Measurements from ENCODE around the gene WSB1. TPM values are rescaled to one million over a fixed set of nuclear protein-coding genes. Genes with fewer than 3 reads are reported as not detected.
"Not testable (repeated sequence)": the region's sequence is repeated elsewhere in the genome, so short reads cannot be mapped to it uniquely, and the experiment has no call there.

The WSB1 gene
- total RNA-seq, 1 experiment from 2014 or later: 55.6 TPM

DNA sequence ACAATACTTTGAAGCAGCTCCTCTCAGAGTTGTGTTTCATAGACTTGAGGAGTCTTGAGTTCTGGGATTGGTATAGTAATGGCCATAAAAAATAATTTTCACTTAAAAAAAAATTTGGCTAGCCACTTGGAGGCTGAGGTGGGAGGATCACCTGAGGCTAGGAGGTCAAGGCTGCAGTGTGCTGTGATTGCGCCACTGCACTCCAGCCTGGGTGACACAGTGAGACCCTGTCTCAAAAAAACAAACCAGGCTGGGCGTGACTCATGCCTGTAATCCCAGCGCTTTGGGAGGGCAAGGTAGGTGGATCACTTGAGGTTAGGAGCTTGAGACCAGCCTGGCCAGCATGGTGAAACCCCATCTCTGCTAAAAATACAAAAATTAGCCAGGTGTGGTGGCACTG, 14.8 kb upstream of the WSB1 start:
- DNase-seq (ENCODE audit: low read depth): not testable (repeated sequence)

DNA sequence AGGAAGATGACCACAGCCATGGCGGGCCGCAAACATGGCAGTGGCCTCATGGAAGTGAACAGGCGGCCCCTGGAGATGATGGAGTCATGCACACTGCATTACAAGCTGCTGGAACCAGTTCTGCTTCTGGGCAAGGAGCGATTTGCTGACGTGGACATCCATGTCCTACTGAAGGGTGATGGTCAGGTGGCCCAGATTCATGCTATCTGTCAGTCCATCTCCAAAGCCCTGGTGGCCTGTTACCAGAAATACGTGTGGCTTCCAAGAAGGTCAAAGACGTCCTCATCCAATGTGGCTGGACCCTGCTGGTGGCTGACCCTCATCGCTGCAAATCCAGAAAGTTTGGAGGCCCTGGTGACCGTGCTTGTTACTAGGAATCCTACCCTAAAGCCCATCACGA, 13.4 kb upstream of the WSB1 start:
- DNase-seq (ENCODE audit: low read depth): no peak

DNA sequence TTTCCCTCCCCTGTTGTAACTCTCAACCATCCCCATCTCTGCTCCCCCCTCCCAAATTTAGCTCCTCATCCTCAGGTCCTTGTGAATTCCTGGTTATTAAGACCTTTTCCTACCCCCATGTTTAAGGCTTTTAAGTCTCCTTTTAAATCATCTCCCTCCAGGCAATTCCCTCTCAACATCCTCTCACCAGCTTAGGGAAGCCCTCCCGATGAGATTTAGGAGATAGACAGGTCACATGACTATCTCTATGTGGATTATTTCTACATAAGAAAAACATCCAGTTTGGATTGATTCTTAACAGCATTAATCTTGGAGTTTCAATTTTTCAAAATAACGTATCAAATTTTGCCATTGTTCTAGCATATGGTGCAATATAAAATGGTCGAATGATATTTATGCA, 12.5 kb upstream of the WSB1 start:
- DNase-seq (ENCODE audit: low read depth): no peak

- no peak for DNase-seq (ENCODE audit: low read depth)
These were observed 11.8 kb upstream of the WSB1 start for GRCh38 chr17:27282054-27282551.

DNA sequence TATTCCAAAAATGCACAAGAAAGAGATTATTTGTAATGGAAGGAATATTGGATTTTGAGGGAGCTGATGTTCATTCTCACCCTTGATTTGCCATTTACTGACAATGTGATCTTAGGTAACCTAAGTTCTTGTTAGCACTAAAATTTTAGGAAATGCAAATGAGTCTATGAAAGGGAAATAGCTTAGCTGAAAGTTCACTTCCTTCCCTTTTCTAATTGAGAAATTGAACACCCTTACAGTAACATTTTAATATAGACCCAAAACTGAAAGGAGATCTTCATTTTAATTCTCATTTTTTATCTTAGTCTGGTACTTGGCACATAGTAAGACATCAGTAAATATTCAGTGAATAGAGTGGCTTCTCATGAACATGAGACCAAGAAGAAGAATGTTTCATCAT, 10.9 kb upstream of the WSB1 start:
- no peak for DNase-seq (ENCODE audit: low read depth)

GRCh38 chr17:27283751-27284150, 10.2 kb upstream of the WSB1 start:
- no peak for DNase-seq (ENCODE audit: low read depth)

GRCh38 chr17:27284811-27285415, 9.0 kb upstream of the WSB1 start:
- no peak for DNase-seq (ENCODE audit: low read depth)

GRCh38 chr17:27285516-27285915, 8.4 kb upstream of the WSB1 start:
- DNase-seq (ENCODE audit: low read depth): no peak

DNA sequence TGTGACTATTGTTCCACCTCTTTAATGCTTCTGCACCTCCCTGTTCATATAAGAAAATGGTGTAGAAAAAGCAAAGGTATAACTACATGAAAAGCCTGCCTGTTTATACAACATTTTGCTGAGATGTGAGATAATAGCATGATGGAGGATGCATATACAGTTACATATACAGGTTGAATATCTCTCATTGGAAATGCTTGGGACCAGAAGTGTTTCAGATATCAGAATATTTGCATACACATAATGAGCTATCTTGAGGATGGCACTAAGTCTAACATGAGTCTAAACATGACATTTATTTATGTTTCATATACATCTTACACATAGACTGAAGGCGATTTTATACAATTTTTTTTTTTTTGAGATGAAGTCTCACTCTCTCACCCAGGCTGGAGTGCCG, 5.7 kb upstream of the WSB1 start:
- DNase-seq (ENCODE audit: low read depth): no peak

DNA sequence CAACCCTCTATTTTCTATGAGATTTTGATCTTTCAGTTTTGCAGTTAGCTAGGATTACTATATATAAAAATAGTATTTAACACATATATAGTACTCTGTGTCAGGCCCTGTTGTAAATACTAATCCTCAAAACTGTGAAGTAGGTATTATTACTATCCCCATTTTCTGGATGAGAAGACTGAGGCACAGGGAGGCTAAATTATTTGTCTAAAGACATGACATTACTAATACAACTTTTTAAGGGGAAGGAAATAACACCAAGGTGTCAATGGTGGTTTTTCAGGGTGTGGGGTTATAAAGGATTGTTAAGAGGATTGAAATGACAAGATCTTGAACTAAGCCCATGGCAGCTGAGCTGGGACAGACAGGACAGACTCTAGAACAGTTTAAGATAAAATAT, 4.1 kb upstream of the WSB1 start:
- no peak for DNase-seq (ENCODE audit: low read depth)

DNA sequence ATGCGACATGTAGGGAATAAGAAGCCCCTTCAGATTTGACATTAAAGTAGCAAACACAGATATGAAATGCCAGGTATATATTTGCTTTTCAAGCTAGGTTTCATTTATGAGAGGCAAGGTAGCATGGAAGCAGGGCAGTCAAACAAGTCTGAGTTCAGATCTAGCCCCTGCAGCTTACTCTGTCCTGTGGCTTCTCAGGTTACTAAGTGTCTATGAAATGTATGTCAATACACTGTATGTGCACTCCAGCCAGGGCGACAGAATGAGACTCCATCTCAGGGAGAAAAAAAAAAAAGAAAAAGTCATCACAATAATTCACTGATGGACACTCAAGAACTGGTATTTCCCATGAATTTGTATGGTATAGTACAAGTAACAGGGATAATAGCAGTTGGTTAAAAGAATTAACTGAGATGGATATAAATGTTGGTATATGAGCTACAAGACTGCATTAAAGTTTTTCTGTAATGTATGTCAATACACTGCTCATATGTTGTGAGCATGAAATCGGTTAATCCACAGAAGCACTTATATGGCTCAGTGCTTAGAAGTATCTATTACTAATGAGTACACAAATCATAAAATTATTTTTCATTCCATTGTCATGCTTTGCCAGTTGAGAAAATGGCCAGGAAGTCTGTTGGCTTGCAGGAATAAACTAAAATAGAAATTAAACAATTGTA, 2.9 kb upstream of the WSB1 start:
- no peak for DNase-seq (ENCODE audit: low read depth)

DNA sequence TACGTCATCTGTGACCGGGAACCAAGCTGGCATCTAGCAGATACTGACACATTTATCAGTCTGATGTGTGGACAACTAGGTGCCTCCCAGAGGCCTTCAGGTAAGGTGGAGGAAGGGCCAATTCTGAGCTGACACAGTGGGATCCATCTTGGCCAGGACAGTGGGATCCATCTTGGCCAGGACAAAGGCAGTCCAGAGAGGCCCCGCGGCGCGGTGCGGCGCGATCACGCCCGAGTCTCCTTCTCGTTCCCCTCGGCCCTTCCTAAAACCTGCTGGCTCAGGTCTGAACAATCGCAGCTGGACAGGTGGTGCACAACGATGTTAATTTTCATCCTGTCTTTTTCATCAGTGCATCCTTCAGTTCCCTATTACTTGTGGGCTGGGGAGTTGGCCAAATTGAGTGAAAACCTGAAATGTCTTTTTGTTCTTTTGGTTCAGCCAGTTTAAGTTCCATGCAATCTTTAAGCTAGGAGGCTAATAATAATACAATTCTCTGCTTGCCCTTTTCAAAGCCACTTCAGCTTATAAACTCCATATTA, 486 bp upstream of the WSB1 start:
- peak; percentile 6 for DNase-seq (ENCODE audit: low read depth)

DNA sequence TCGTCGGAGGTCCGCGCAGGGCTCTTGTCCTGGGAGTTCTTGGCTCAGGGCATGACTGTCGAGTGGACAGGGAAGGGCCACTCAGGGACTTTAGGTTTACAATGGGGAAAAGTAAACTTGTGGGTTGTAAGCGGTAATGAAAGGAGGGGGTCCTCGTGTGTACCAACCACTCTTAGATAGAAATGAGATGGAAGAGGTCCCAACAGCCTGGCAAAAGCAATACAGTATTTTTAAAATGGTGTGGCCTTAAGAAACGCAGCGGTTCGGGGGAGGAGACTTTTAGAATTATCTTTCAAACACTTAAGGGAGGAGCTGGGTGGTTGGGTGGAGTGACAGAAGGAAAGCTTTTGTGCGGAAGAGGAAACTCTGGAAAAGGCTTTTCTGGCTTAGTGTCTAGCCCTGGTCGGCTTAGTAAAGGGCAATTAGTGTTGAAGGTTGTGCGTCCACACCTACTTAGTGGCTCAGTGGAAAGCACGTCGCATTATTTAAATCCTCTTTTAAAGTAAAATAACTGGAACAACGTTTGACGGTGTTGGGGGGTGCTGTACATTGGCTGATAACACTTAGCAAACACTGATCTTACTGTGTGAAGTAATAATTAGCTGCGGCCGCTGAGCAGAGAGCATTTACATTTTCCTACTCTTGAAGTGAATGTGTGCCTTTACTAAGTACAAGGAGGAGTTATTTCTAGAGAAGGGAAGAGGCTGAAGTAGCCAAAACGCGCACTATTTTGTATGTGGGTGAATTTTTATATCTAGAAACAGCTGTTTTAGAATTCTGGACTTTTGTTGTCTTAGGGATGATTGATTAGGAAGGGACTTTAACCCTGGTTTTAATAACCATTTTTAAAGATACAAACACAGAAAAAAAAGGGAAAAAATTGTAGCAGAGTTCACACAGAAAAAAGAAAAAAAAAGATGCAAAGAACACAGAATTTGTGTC, 1.0 kb downstream of the WSB1 start:
- peak; percentile 79 for DNase-seq (ENCODE audit: low read depth)

DNA sequence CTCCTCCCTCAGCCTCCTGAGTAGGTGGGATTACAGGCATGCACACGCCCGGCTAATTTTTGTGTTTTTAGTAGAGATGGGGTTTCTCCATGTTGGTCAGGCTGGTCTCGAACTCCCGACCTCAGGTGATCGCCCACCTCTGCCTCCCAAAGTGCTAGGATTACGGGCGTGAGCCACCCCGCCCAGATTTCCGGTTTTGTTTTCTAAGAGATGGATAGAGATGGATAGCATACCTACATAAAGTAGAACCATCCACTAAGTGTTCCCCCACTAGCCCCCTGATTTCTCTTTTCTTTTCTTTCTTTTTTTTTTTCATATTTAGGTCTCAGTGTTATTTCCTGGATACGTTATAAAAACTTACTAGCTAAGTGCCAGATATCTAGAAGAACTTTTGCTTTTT, 2.0 kb downstream of the WSB1 start:
- DNase-seq (ENCODE audit: low read depth): no peak

DNA sequence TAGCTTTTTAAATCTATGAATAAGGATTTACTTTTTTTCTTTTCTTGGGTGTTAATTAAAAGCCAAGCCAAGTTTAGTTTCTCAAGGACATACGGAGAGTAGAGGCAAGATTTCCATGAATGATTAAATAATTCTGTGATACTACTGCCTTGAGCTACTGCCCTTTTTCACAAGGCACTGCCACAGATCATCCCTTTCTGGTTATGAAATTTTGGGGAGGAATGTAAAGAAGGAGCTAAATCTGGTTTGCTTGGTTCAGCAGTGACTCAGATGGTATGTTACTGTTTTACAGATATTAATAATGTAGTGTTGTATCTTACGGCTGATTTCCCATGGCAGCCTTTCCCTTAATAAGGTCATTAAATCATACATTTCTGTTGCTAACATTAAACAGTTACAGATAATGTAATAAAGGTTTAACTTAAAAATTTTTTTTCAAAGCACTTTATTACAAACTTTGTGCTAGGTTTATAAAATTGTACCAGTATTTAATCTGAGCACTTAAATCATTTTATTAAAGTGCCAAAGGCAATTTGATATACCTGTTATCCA, 2.6 kb downstream of the WSB1 start:
- no peak for DNase-seq (ENCODE audit: low read depth)

DNA sequence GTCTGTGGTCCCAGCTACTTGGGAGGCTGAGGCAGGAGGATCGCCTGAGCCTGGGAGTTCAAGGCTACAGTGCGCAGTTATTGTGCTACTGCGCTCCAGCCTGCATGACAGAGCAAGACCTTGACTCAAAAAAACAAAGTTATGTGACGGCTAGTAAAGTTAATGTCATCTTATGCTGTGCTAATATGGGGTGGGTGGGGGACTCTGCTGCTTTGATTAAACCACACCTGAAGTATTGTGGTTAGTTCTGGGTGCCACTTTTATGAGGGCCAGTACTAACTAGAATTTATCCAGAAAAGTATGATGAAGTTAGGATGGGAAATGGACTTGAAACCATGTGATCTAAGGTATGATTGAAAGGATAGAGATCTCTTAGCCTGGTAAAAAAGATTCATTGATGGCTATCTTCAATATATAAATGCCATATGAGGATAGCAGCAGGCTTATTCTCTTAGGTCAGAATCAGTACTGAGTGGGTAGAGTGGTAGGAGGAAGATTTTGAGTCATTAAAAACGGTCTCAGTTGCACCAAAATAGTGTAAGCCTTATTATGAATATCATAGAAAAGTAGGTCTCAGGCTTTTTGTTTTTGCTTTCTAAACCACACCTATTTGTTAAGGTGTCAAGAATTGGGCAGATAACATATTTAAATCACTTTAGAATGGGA, 5.6 kb downstream of the WSB1 start:
- DNase-seq (ENCODE audit: low read depth): no peak

DNA sequence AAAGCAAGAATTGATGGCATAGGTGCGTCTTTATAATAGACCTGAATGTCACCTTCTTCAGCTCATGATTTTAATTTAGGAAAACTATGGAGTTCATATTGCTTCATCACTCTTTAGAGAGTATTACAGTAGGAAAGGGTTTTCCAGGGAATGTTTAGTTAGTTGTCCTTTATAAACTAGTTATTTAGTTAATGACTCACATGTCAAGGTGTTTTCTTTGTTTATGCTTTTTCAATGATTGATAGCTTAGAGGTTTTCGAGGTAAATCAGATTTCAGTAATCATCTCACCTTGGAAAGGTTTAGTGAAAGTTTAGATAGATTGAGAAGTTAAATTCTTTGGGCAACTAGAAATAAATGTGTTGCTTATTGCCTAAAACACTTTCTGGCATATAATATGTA, 9.8 kb downstream of the WSB1 start:
- DNase-seq (ENCODE audit: low read depth): no peak

- no peak for DNase-seq (ENCODE audit: low read depth)
These were observed 12.4 kb downstream of the WSB1 start for GRCh38 chr17:27306276-27306835.

- no peak for DNase-seq (ENCODE audit: low read depth)
These were observed 16.7 kb downstream of the WSB1 start for GRCh38 chr17:27310565-27311110.

DNA sequence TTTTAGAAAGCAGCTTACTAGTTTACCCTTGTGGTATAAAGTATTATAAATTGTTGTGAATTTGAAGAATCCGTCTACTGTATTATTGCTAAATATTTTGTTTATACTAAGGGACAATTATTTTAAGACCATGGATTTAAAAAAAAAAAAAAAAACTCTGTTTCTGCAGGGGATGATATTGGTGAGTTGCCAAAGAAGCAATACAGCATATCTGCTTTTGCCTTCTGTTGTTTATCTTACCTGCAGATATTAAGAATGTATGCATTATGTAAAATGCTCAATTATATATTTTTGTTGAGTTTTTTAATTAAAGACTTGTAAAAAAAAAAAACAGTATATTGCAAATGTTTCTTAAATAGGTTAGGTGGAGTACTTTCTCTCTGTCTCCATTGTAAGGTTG, 19.4 kb downstream of the WSB1 start:
- no peak for DNase-seq (ENCODE audit: low read depth)

DNA sequence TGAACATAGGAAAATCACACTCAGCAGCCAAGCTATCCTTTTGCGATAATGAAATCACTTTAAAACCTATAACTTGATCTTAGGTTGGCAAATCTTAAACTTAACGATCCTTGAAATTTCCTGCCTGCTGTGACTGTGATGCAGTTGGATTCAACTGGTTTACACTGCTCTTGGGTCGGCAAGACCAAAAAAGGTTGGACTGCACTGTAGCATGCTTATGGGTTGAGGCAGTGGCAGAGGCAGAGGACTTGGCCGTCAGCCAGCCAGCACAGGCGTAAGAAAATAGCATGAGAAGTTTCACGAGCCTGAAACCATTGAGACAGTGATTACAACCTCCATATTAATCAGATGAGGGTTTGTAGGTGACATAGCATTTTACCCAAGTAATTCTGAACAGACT, 21.4 kb downstream of the WSB1 start:
- peak; percentile 41 for DNase-seq (ENCODE audit: low read depth)

Data from Daoy (cell line).